22Rv1 (cell line): ENCODE results near the gene SF3B3.

Experiments
- CTCF ChIP-seq: fragments of 450-650 bp; IDR thresholded peaks from 2 replicates; pipeline ENCODE4 v1.5.1; 2017; ENCODE audit warnings: mild to moderate bottlenecking
- ZFX ChIP-seq: fragments of 450-650 bp; IDR thresholded peaks from 2 replicates; pipeline ENCODE4 v1.6.1; 2017; ENCODE audit warnings: antibody characterized with exemption, borderline replicate concordance

GRCh38 chr16:70604407-70605282, 81.0 kb downstream of the SF3B3 start:
- TF ChIP-seq CTCF (no peak), ZFX (no peak)
